Mesenchymal stem cell (in vitro differentiated cells and primary cell): ENCODE results near the gene CETP.

Source experiments
- DNase-seq: peaks from one replicate; pipeline ENCODE4 v3.0.0-alpha.2; 2013
- H2AFZ ChIP-seq: one replicate; pipeline ENCODE4 v1.6.1; 2013; ENCODE audit warnings: low read depth, mild to moderate bottlenecking, control low read depth, inconsistent platforms, low read length, moderate library complexity
- H2AK5ac ChIP-seq: 2 replicates; pipeline ENCODE4 v1.6.1; 2013; ENCODE audit warnings: low read length, moderate library complexity, mild to moderate bottlenecking, inconsistent platforms; ENCODE audit not compliant: severe bottlenecking
- H2BK120ac ChIP-seq: one replicate; pipeline ENCODE4 v1.6.1; 2013; ENCODE audit warnings: low read depth, mild to moderate bottlenecking, inconsistent platforms, low read length, moderate library complexity
- H2BK12ac ChIP-seq, 2 experiments: one replicate each; pipeline ENCODE4 v1.6.1; 2013; ENCODE audit warnings: inconsistent platforms in 2 of 2, low read length in 2 of 2, mild to moderate bottlenecking in 2 of 2, moderate library complexity in 2 of 2, control low read depth in 1 of 2
- H2BK15ac ChIP-seq: one replicate; pipeline ENCODE4 v1.6.1; 2013; ENCODE audit warnings: mild to moderate bottlenecking, low read depth, inconsistent platforms; ENCODE audit not compliant: poor library complexity, severe bottlenecking
- H2BK5ac ChIP-seq: 2 replicates; pipeline ENCODE4 v1.6.1; 2013; ENCODE audit warnings: low read depth, mild to moderate bottlenecking, low read length, control low read depth, inconsistent platforms; ENCODE audit not compliant: poor library complexity, severe bottlenecking
- H3K14ac ChIP-seq, 2 experiments: one replicate each; pipeline ENCODE4 v1.6.1; 2013; ENCODE audit warnings: inconsistent platforms in 2 of 2, low read length in 2 of 2, control low read depth in 1 of 2, mild to moderate bottlenecking in 1 of 2, moderate library complexity in 1 of 2
- H3K18ac ChIP-seq, 2 experiments: one replicate each; pipeline ENCODE4 v1.6.1; 2013; ENCODE audit warnings: inconsistent platforms in 2 of 2, low read length in 2 of 2, control low read depth in 1 of 2, low read depth in 1 of 2, mild to moderate bottlenecking in 1 of 2
- H3K23ac ChIP-seq, 2 experiments: one replicate each; pipeline ENCODE4 v1.6.1; 2013; ENCODE audit warnings: inconsistent platforms in 2 of 2, low read length in 2 of 2, mild to moderate bottlenecking in 2 of 2, moderate library complexity in 2 of 2, control low read depth in 1 of 2
- H3K27ac ChIP-seq: 2 replicates; pipeline ENCODE4 v1.5.1; 2013; ENCODE audit warnings: mild to moderate bottlenecking, moderate library complexity, low read length, control low read depth, inconsistent platforms; ENCODE audit not compliant: poor library complexity, severe bottlenecking
- H3K27me3 ChIP-seq, 2 experiments: 2 replicates each; pipeline versions ENCODE4 v1.6.1 to v1.7.0; 2013; ENCODE audit warnings: low read length in 2 of 2, mild to moderate bottlenecking in 2 of 2, moderate library complexity in 2 of 2, control low read depth in 1 of 2, inconsistent platforms in 1 of 2; ENCODE audit not compliant: control insufficient read depth in 1 of 2, insufficient read depth in 1 of 2
- H3K36me3 ChIP-seq, 2 experiments: 2 replicates each; pipeline versions ENCODE4 v1.6.1 to v1.7.0; 2013; ENCODE audit warnings: low read length in 2 of 2, control low read depth in 1 of 2, inconsistent platforms in 1 of 2, low read depth in 1 of 2, mild to moderate bottlenecking in 1 of 2; ENCODE audit not compliant: insufficient read depth in 2 of 2, control insufficient read depth in 1 of 2
- H3K4ac ChIP-seq, 2 experiments: one replicate each; pipeline ENCODE4 v1.6.1; 2013; ENCODE audit warnings: inconsistent platforms in 2 of 2, low read length in 2 of 2, mild to moderate bottlenecking in 2 of 2, moderate library complexity in 2 of 2, control low read depth in 1 of 2, low read depth in 1 of 2
- H3K4me1 ChIP-seq: 2 replicates; pipeline ENCODE4 v1.6.1; 2013; ENCODE audit warnings: low read depth, low read length, control low read depth; ENCODE audit not compliant: control insufficient read depth, insufficient read depth
- H3K4me2 ChIP-seq: 2 replicates; pipeline ENCODE4 v1.6.1; 2013; ENCODE audit warnings: low read length, mild to moderate bottlenecking, inconsistent platforms; ENCODE audit not compliant: poor library complexity, severe bottlenecking
- H3K4me3 ChIP-seq, 2 experiments: 2 replicates each; pipeline versions ENCODE4 v1.5.1 to v1.7.0; 2013; ENCODE audit warnings: low read length in 2 of 2, mild to moderate bottlenecking in 2 of 2, control low read depth in 1 of 2, low read depth in 1 of 2; ENCODE audit not compliant: insufficient read depth in 1 of 2
- H3K79me1 ChIP-seq: replicated peaks from 2 replicates; pipeline ENCODE4 v1.6.1; 2013; ENCODE audit warnings: mild to moderate bottlenecking, control low read depth, low read length, inconsistent platforms; ENCODE audit not compliant: poor library complexity, severe bottlenecking
- H3K9ac ChIP-seq: 2 replicates; pipeline ENCODE4 v1.7.0; 2013; ENCODE audit warnings: mild to moderate bottlenecking, low read length, moderate library complexity
- H3K9me3 ChIP-seq: 2 replicates; pipeline ENCODE4 v1.7.0; 2013; ENCODE audit warnings: mild to moderate bottlenecking, low read length; ENCODE audit not compliant: control insufficient read depth
- H4K8ac ChIP-seq: one replicate; pipeline ENCODE4 v1.6.1; 2013; ENCODE audit warnings: inconsistent platforms, mild to moderate bottlenecking, low read length, moderate library complexity
- H4K91ac ChIP-seq: one replicate; pipeline ENCODE4 v1.6.1; 2013; ENCODE audit warnings: mild to moderate bottlenecking, low read length, inconsistent platforms
- WGBS: methylation state at CpG from one replicate; pipeline ENCODE4 v1.1.7; 2013; ENCODE audit warnings: mixed read lengths; 5-methylcytosine and 5-hydroxymethylcytosine counted together

Gene CETP

DNA sequence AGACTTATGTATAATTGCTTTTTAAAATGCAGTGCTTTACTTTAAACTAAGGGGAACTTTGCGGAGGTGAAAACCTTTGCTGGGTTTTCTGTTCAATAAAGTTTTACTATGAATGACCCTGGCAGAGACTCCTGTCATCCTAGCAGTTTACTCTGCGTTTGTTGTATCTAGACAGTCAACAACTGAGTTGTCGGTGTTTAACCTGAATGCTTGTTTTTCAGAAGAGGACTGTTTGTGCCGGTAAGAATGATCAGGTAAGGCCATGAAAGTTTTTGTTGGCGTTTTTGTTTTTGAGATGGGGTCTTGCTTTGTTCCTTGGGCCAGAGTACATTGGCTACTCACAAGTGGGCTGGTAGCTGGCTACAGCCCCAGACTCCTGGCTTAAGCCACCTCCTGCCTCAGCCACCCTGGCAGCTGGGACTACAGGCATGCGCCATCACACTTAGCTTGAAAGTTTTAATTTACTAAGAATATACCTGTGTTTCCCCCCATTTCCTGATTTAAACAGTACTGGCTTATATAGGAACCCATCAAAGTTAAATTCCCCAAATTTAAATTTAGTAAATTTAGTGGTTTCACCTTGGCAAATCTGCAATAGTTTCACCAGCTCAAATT lies 17.9 kb upstream of the CETP start:
- Histone ChIP-seq H3K27me3 (no peaks in the 10 kb centered on the region), H2BK12ac (no peak overlapping the region), H3K14ac (no peak overlapping the region), H2AFZ (no peak overlapping the region), H3K36me3 (peaks cover 42 to 80% of the 10 kb centered on the region in 2 experiments), H3K4me1 (peaks cover 13% of the 10 kb centered on the region), H3K4me2 (no peak overlapping the region), H3K4ac (no peak overlapping the region), H2BK15ac (no peak overlapping the region), H3K18ac (no peak overlapping the region), H4K8ac (no peak overlapping the region), H3K27ac (peak overlapping the region; percentile 39), H3K23ac (no peak overlapping the region), H3K79me1 (peaks cover 14% of the 10 kb centered on the region), H2BK120ac (no peak overlapping the region), H4K91ac (no peak overlapping the region), H3K9me3 (no peaks in the 10 kb centered on the region), H2AK5ac (no peak overlapping the region), H3K4me3 (no peak overlapping the region), H3K9ac (no peak overlapping the region), H2BK5ac (no peak overlapping the region)
- no peak for DNase-seq
- WGBS, result 89% methylated on average over 5 of the region's 6 CpGs

DNA sequence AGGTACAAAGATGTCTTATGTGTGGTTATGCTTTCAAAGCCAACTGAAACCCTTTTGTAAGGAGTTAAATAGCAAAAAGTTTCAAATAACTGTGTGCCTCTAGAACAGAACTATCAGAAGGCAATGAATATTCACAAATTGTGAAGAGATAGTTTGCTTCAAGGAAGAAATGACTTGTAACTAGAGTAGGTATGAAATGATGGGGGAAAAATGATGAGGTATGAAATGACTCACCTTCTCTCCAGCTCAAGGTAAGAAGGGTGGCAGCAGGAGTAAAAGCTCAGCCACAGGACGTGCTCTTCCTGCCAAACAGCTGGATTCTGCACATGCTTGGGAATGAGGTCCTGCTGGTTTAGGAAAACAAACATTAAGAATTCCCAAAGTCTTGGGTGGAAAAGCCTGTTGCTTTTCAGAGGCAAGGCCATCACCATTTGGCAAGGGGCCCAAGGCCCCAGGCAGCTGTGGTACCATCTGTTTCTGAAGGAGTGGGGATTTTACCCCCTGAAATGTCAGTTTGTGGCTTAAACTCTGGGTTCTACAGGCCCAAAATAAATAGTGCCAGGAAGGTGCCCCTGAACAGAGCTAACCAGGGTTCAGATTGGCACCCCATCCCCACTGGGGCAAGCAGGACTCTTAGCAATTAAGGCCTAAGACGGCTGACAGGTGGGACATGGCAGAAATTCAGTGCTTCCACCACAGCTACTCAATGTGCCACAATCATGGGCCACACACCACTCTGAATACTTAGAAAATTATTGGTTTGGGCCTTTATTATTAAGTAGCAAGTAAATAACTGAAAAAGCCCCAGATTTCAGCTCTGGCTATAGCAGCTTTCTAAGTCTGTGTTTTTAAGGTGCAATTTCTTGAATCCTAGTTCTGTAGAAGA lies 16.6 kb upstream of the CETP start:
- no peak overlapping the region for H2BK120ac ChIP-seq
- peaks cover 33 to 66% of the 10 kb centered on the region in 2 experiments for H3K36me3 ChIP-seq
- H3K4me1 ChIP-seq, result peaks cover 13% of the 10 kb centered on the region
- peak overlapping the region; percentile 77 for H3K27ac ChIP-seq
- WGBS, result 54% methylated on average over 1 of the region's 2 CpGs
- H2BK5ac ChIP-seq, result no peak overlapping the region
- no peak overlapping the region for H3K4ac ChIP-seq
- H3K9ac ChIP-seq, result no peak overlapping the region
- H3K9me3 ChIP-seq, result no peaks in the 10 kb centered on the region
- no peak overlapping the region for H3K4me3 ChIP-seq
- H3K79me1 ChIP-seq, result peaks cover 7% of the 10 kb centered on the region
- peak; percentile 27 for DNase-seq
- H2AK5ac ChIP-seq, result peak overlapping the region; percentile 28
- no peak overlapping the region for H2BK12ac ChIP-seq
- no peak overlapping the region for H3K14ac ChIP-seq
- no peak overlapping the region for H3K18ac ChIP-seq
- H2AFZ ChIP-seq, result no peak overlapping the region
- no peak overlapping the region for H2BK15ac ChIP-seq
- H3K4me2 ChIP-seq, result no peak overlapping the region
- H3K23ac ChIP-seq, result no peak overlapping the region
- no peaks in the 10 kb centered on the region for H3K27me3 ChIP-seq
- H4K91ac ChIP-seq, result no peak overlapping the region
- no peak overlapping the region for H4K8ac ChIP-seq

DNA sequence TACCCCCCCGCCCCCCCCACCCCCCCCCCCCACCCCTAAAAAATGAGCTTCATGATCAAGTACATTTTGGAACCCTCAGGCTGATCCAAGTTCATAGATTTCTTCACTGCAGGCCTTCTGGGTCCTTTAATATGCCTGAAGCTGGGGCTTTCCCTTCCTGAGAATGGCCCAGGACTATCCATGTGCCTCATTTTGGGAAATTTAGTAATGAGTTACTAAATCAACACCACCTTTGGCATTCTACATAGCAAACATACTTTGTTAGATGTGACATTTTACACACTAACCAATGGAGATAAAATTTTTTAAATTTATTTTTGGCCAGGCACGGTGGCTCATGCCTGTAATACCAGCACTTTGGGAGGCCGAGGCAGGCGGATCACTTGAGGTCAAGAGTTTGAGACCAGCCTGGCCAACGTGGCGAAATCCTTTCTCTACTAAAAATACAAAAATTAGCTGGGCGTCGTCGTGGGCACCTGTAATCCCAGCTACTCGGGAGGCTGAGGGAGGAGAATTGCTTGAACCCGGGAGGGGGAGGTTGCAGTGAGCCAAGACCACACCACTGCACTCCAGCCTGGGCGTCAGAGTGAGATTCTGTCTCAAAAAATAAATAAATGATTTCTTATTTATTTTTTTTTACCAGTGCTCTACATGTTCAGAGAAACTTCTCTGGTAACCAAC lies 15.8 kb upstream of the CETP start:
- Histone ChIP-seq H3K9me3 (no peaks in the 10 kb centered on the region), H3K9ac (no peak overlapping the region), H2BK15ac (no peak overlapping the region), H4K8ac (no peak overlapping the region), H3K4ac (no peak overlapping the region), H3K4me3 (no peak overlapping the region), H2BK120ac (no peak overlapping the region), H3K4me2 (no peak overlapping the region), H3K27me3 (no peaks in the 10 kb centered on the region), H2AFZ (no peak overlapping the region), H3K23ac (no peak overlapping the region), H2AK5ac (no peak overlapping the region), H2BK12ac (no peak overlapping the region), H3K79me1 (peaks cover 4% of the 10 kb centered on the region), H3K14ac (no peak overlapping the region), H3K27ac (no peak overlapping the region), H3K18ac (no peak overlapping the region), H3K4me1 (peaks cover 13% of the 10 kb centered on the region), H2BK5ac (no peak overlapping the region), H3K36me3 (peaks cover 27 to 59% of the 10 kb centered on the region in 2 experiments), H4K91ac (no peak overlapping the region)
- no peak for DNase-seq
- WGBS, result 78% methylated on average over 3 of the region's 12 CpGs
